Esophagus muscularis mucosa (tissue), 4 donors: ENCODE results near the gene RPL13. TPM values are rescaled to one million over a fixed set of nuclear protein-coding genes. Genes with fewer than 3 reads are reported as not detected.

ENCODE experiments used
- DNase-seq: peaks from one replicate; pipeline ENCODE4 v3.0.0-alpha.2; 2017; ENCODE audit errors: extremely low spot score
- H3K27ac ChIP-seq, 4 donors: fragments of 200-600 bp; sonication (generic); replicated peaks in 1 of 4; 1 replicate in 3 of 4; 2 replicates in 1 of 4; pipeline ENCODE4 v1.5.1; 2016 to 2019; ENCODE audit warnings: mild to moderate bottlenecking in 1 of 4
- H3K27me3 ChIP-seq, 4 donors: fragments of 200-600 bp; sonication (generic); one replicate each; pipeline versions ENCODE4 v1.5.1 to v1.6.0; 2016 to 2019
- H3K36me3 ChIP-seq, 4 donors: fragments of 200-600 bp; sonication (generic); one replicate each; pipeline ENCODE4 v1.5.1; 2016 to 2019
- H3K4me1 ChIP-seq, 4 donors: fragments of 200-600 bp; sonication (generic); one replicate each; pipeline ENCODE4 v1.5.1; 2016 to 2019
- H3K4me3 ChIP-seq, 4 donors: fragments of 200-600 bp; sonication (generic); 1 replicate in 2 of 4; 2 replicates in 2 of 4; pipeline ENCODE4 v1.5.1; 2016 to 2019; ENCODE audit warnings: mild to moderate bottlenecking in 4 of 4, moderate library complexity in 1 of 4
- H3K9me3 ChIP-seq, 4 donors: fragments of 200-600 bp; sonication (generic); 1 replicate in 3 of 4; 2 replicates in 1 of 4; pipeline ENCODE4 v1.5.1; 2016 to 2019
- CTCF ChIP-seq, 3 experiments: fragments of 200-600 bp in 2 of 3; fragments of 450-650 bp in 1 of 3; sonication (generic) in 2 of 3; IDR thresholded peaks; one replicate each; pipeline ENCODE4 v1.5.1; 2017 to 2019; ENCODE audit warnings: antibody characterized with exemption in 3 of 3, mild to moderate bottlenecking in 2 of 3, moderate library complexity in 1 of 3
- EP300 ChIP-seq: sonication (generic); formaldehyde crosslinking; IDR thresholded peaks from one replicate; pipeline ENCODE4 v1.6.1; 2017; ENCODE audit warnings: antibody characterized with exemption
- POLR2A ChIP-seq: fragments of 450-650 bp; IDR thresholded peaks from one replicate; pipeline ENCODE4 v1.6.1; 2017; ENCODE audit warnings: antibody characterized with exemption, moderate library complexity, mild to moderate bottlenecking, low read depth
- POLR2AphosphoS5 ChIP-seq, 2 donors: sonication (generic); formaldehyde crosslinking; IDR thresholded peaks; one replicate each; pipeline ENCODE4 v1.6.1; 2017; ENCODE audit warnings: antibody characterized with exemption in 2 of 2
- WGBS: methylation state at CpG from one replicate; pipeline ENCODE4 v1.1.5; 2018; 5-methylcytosine and 5-hydroxymethylcytosine counted together
- intact Hi-C: fragments of 100-400 bp; cut with DNase I; formaldehyde crosslinking; loops from one replicate; pipeline ENCODE4 v1.15.1; 2023
- total RNA-seq, 4 donors: library from RNA; depleted of rRNA; stranded (reverse); fragments of >200 nt; gene quantifications; one replicate each; pipeline versions ENCODE4 v1.1.0 to v1.2.1, GENCODE V29; 2016

RPL13 gene
- total RNA-seq, 4 donors from 2014 or later: 4,039 to 6,804 (median 5,312) TPM

- DNase-seq: no peak
- Histone ChIP-seq H3K9me3 (no peaks in the 10 kb centered on the region), H3K36me3 (peaks cover 15 to 65% (median 64%) of the 10 kb centered on the region in 4 donors), H3K27ac (peak overlapping the region in 1 of 4 donors; percentile 39), H3K4me1 (peaks cover 19 to 41% (median 34%) of the 10 kb centered on the region in 4 donors), H3K27me3 (peaks cover 0 to 4% (median 0%) of the 10 kb centered on the region in 4 donors), H3K4me3 (no peak overlapping the region)
- intact Hi-C loops: no loop called here
- TF ChIP-seq CTCF (IDR thresholded peaks at IDR 0.05) (peak; percentile 56 to 75 (median 58)), POLR2AphosphoS5 (IDR thresholded peaks at IDR 0.05) (no peak)
- 62% methylated on average over 33 of the region's 34 CpGs for WGBS
Observed at GRCh38 chr16:89556750-89557689, 3.5 kb upstream of the RPL13 start.

- Histone ChIP-seq H3K27ac (no peak overlapping the region), H3K4me3 (no peak overlapping the region), H3K9me3 (no peaks in the 10 kb centered on the region), H3K36me3 (peaks cover 23 to 65% (median 64%) of the 10 kb centered on the region in 4 donors), H3K27me3 (peaks cover 0 to 4% (median 0%) of the 10 kb centered on the region in 4 donors), H3K4me1 (peaks cover 26 to 49% (median 42%) of the 10 kb centered on the region in 4 donors)
- TF ChIP-seq POLR2AphosphoS5 (IDR thresholded peaks at IDR 0.05): no peak
- no peak for DNase-seq
- intact Hi-C loops: no loop called here
- WGBS: 88% methylated on average over 18 of the region's 19 CpGs
Observed at GRCh38 chr16:89557690-89558490, 2.6 kb upstream of the RPL13 start.

- Histone ChIP-seq H3K27ac (peak overlapping the region; percentile 94 to 99 (median 98)), H3K36me3 (peaks cover 21 to 53% (median 52%) of the 10 kb centered on the region in 4 donors), H3K4me3 (peak overlapping the region; percentile 75 to 98 (median 82)), H3K27me3 (peaks cover 0 to 4% (median 0%) of the 10 kb centered on the region in 4 donors), H3K9me3 (no peaks in the 10 kb centered on the region), H3K4me1 (peaks cover 50 to 82% (median 75%) of the 10 kb centered on the region in 4 donors)
- intact Hi-C loops: loop anchor here (5.0 kb wide), 1 partner anchor 234 kb away; no protein-coding TSS in a partner anchor
- DNase-seq: no peak
- no peak for TF ChIP-seq POLR2A
- TF ChIP-seq EP300: no peak
- no peak for TF ChIP-seq POLR2AphosphoS5 (IDR thresholded peaks at IDR 0.05)
- no peak for TF ChIP-seq CTCF (IDR thresholded peaks at IDR 0.05)
- WGBS: 29% methylated on average over 12 of the region's 58 CpGs
Observed at GRCh38 chr16:89561142-89561883, 831 bp downstream of the RPL13 start.

- no peaks in the 10 kb centered on the region for H3K9me3 ChIP-seq
- TF ChIP-seq POLR2AphosphoS5 (IDR thresholded peaks at IDR 0.05) (no peak), POLR2A (no peak), CTCF (IDR thresholded peaks at IDR 0.05) (no peak), EP300 (no peak)
- intact Hi-C loops: loop anchor here (5.0 kb wide), 1 partner anchor 235 kb away; no protein-coding TSS in a partner anchor
- peaks cover 51 to 82% (median 72%) of the 10 kb centered on the region in 4 donors for H3K4me1 ChIP-seq
- peak overlapping the region; percentile 75 to 98 (median 82) for H3K4me3 ChIP-seq
- DNase-seq: no peak
- 67% methylated on average over 23 of the region's 23 CpGs for WGBS
- H3K36me3 ChIP-seq: peaks cover 21 to 46% (median 45%) of the 10 kb centered on the region in 4 donors
- H3K27me3 ChIP-seq: peaks cover 0 to 4% (median 0%) of the 10 kb centered on the region in 4 donors
- peak overlapping the region; percentile 94 to 99 (median 98) for H3K27ac ChIP-seq
Observed at GRCh38 chr16:89561884-89562599, 1.6 kb downstream of the RPL13 start.
